Natural killer cell (primary cell): ENCODE results near the gene CABP7. TPM values are rescaled to one million over a fixed set of nuclear protein-coding genes. Genes with fewer than 3 reads are reported as not detected.

Experiments
- ATAC-seq, 3 donors: fragments of 150-1000 bp in 2 of 3; fragments of 200-7000 bp in 1 of 3; cut with Tn5 transposase; 1 replicate in 1 of 3; 2 replicates in 2 of 3; pipeline ENCODE4 v1.10.0; 2021; ENCODE audit warnings: mild to moderate bottlenecking in 2 of 3, moderate library complexity in 2 of 3
- DNase-seq, 2 donors: peaks; one replicate each; pipeline versions ENCODE4 v3.0.0 to v3.0.0-alpha.2; 2013 to 2021; ENCODE audit warnings: mixed read lengths in 1 of 2
- H3K27ac ChIP-seq: one replicate; pipeline ENCODE4 v1.5.1; 2013; ENCODE audit warnings: mild to moderate bottlenecking, low read length
- H3K27me3 ChIP-seq: one replicate; pipeline ENCODE4 v1.6.1; 2013; ENCODE audit warnings: low read length; ENCODE audit not compliant: control insufficient read depth, insufficient read depth
- H3K36me3 ChIP-seq: one replicate; pipeline ENCODE4 v1.6.1; 2013; ENCODE audit warnings: low read length; ENCODE audit not compliant: control insufficient read depth, insufficient read depth
- H3K4me1 ChIP-seq: one replicate; pipeline ENCODE4 v1.6.1; 2013; ENCODE audit warnings: low read length; ENCODE audit not compliant: control insufficient read depth, insufficient read depth
- H3K4me3 ChIP-seq: one replicate; pipeline ENCODE4 v1.5.1; 2013; ENCODE audit warnings: low read length
- H3K9me3 ChIP-seq: one replicate; pipeline ENCODE4 v1.6.1; 2013; ENCODE audit warnings: low read length; ENCODE audit not compliant: control insufficient read depth, insufficient read depth
- H3K27ac Mint-ChIP-seq, 2 donors: one replicate each; pipeline ENCODE4 v1.8.0; 2022; ENCODE audit warnings: mild to moderate bottlenecking in 2 of 2, mixed read lengths in 2 of 2, moderate library complexity in 1 of 2
- H3K27me3 Mint-ChIP-seq, 2 donors: one replicate each; pipeline ENCODE4 v1.8.0; 2022; ENCODE audit warnings: low read depth in 2 of 2, mixed read lengths in 2 of 2
- H3K36me3 Mint-ChIP-seq: one replicate; pipeline ENCODE4 v1.8.0; 2022; ENCODE audit warnings: mixed read lengths
- H3K4me1 Mint-ChIP-seq, 2 donors: one replicate each; pipeline ENCODE4 v1.8.0; 2022; ENCODE audit warnings: mixed read lengths in 2 of 2
- H3K4me3 Mint-ChIP-seq: one replicate; pipeline ENCODE4 v1.8.0; 2022; ENCODE audit warnings: mild to moderate bottlenecking, moderate library complexity, mixed read lengths
- H3K9me3 Mint-ChIP-seq, 2 donors: one replicate each; pipeline ENCODE4 v1.8.0; 2022; ENCODE audit warnings: mixed read lengths in 2 of 2
- WGBS: methylation state at CpG from one replicate; pipeline ENCODE4 v1.1.7; 2013; ENCODE audit warnings: missing lambda C conversion rate; ENCODE audit not compliant: insufficient coverage; 5-methylcytosine and 5-hydroxymethylcytosine counted together
- intact Hi-C: fragments of 100-400 bp; cut with micrococcal nuclease; formaldehyde crosslinking; loops from one replicate; pipeline ENCODE4 v1.14.2; 2022
- total RNA-seq, 4 donors: library from RNA; stranded (reverse); fragments of 120-200 nt in 1 of 4; gene quantifications; one replicate each; pipeline versions ENCODE4 v1.2.3 to v1.2.4, GENCODE V29; 2013 to 2022
- TF ChIP-seq, protein P1 (sequence below): fragments of 200-600 bp; IDR thresholded peaks from one replicate; pipeline ENCODE4 v1.8.0; 2022; ENCODE audit warnings: antibody characterized with exemption

The CABP7 gene
- total RNA-seq, 3 donors from 2014 or later (not counting 1 experiment from before 2014, with no cell fraction given): 0.35 to 0.93 (median 0.54) TPM

DNA sequence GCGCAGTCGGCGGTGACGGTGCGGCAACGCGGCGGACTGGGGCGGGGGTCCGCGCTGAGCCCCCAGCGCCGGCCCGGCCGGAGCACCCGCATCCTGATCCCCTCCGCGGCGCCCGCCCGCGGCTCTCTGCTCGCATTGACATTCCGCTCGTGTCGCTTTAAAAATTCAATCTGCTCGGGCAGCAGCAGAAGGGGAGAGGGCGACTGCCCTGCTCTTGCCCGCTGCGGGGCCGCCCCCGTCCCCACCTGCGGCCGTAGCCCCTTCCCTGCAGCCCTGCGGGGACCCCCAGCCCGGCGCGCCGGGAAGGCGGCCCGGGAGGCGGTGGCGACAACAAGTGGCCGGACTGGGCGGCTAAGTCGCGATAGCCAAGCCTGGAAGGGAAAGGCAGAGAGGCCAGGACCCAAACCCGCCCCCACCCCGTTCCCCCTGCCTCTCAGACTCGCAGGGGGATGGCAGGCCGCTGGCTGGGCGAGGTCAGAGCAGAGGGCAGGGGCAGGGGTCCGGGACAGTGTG lies 1.1 kb downstream of the CABP7 start:
- Mint-ChIP-seq H3K36me3 (no peaks in the 10 kb centered on the region), H3K4me3 (no peak overlapping the region), H3K27ac (no peak overlapping the region), H3K4me1 (peaks cover 0 to 5% of the 10 kb centered on the region in 2 donors), H3K27me3 (peaks cover 22 to 33% of the 10 kb centered on the region in 2 donors), H3K9me3 (no peaks in the 10 kb centered on the region)
- DNase-seq (no peak), ATAC-seq (no peak)
- Histone ChIP-seq H3K27me3 (peaks cover 20% of the 10 kb centered on the region), H3K4me3 (no peak overlapping the region), H3K36me3 (no peaks in the 10 kb centered on the region), H3K27ac (no peak overlapping the region), H3K4me1 (peaks cover 3% of the 10 kb centered on the region), H3K9me3 (no peaks in the 10 kb centered on the region)
- TF ChIP-seq, protein P1, sequence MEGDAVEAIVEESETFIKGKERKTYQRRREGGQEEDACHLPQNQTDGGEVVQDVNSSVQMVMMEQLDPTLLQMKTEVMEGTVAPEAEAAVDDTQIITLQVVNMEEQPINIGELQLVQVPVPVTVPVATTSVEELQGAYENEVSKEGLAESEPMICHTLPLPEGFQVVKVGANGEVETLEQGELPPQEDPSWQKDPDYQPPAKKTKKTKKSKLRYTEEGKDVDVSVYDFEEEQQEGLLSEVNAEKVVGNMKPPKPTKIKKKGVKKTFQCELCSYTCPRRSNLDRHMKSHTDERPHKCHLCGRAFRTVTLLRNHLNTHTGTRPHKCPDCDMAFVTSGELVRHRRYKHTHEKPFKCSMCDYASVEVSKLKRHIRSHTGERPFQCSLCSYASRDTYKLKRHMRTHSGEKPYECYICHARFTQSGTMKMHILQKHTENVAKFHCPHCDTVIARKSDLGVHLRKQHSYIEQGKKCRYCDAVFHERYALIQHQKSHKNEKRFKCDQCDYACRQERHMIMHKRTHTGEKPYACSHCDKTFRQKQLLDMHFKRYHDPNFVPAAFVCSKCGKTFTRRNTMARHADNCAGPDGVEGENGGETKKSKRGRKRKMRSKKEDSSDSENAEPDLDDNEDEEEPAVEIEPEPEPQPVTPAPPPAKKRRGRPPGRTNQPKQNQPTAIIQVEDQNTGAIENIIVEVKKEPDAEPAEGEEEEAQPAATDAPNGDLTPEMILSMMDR: no peak
- intact Hi-C loops: no loop called here
- WGBS: 9% methylated on average over 53 of the region's 53 CpGs

DNA sequence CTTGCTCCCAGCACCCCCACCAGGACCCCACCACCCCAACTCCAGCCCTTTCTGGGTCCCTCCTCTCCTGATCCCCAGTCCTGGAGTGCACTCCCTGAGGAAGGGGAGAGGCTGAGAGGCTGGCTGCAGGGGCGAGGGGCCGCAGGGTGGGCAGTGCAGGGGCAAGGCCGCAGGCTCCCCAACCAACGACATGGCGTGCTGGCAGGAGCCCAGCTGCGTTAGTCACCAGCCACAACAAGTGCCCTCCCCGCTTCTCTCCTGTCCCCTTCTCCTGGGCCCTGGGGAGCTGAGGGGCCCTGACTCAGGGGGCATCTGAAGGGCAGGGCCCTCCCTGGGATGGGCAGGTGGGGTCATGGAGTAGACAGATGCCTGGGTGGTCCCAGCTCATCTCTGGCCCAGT lies 2.3 kb downstream of the CABP7 start:
- Mint-ChIP-seq H3K4me3 (no peak overlapping the region), H3K4me1 (peaks cover 0 to 5% of the 10 kb centered on the region in 2 donors), H3K36me3 (no peaks in the 10 kb centered on the region), H3K27me3 (peaks cover 17 to 25% of the 10 kb centered on the region in 2 donors), H3K9me3 (no peaks in the 10 kb centered on the region), H3K27ac (no peak overlapping the region)
- intact Hi-C loops: no loop called here
- 92% methylated on average over 7 of the region's 7 CpGs for WGBS
- Histone ChIP-seq H3K27me3 (peaks cover 20% of the 10 kb centered on the region), H3K4me3 (no peak overlapping the region), H3K4me1 (peaks cover 3% of the 10 kb centered on the region), H3K9me3 (no peaks in the 10 kb centered on the region), H3K27ac (no peak overlapping the region), H3K36me3 (no peaks in the 10 kb centered on the region)
- TF ChIP-seq, protein P1: no peak
- no peak for DNase-seq
- no peak for ATAC-seq

DNA sequence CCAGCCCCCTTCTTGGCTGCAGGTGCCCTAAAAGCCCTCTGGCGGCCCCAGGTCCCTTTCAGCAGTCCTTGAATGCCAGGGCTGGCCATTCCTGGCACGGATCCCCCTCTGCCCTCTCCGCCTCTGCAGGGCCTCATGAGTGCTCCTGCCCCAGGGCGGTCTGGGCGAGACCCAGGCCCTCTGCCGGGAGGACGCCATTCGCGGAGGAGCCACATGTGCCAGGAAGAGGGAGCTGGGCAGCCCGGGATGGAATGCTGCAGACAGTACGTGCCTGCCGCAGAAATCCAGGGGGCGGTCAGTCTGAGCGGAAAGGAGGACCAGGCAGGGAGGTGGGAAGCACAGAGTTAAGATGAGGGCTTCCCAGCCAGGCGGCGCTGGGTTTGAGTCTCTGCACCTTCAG lies 2.8 kb downstream of the CABP7 start:
- Histone ChIP-seq H3K4me1 (peaks cover 3% of the 10 kb centered on the region), H3K27ac (no peak overlapping the region), H3K27me3 (peaks cover 20% of the 10 kb centered on the region), H3K36me3 (no peaks in the 10 kb centered on the region), H3K4me3 (no peak overlapping the region), H3K9me3 (no peaks in the 10 kb centered on the region)
- no peak for ATAC-seq
- Mint-ChIP-seq H3K4me3 (no peak overlapping the region), H3K27ac (no peak overlapping the region), H3K27me3 (peaks cover 15 to 25% of the 10 kb centered on the region in 2 donors), H3K9me3 (no peaks in the 10 kb centered on the region), H3K4me1 (peaks cover 0 to 5% of the 10 kb centered on the region in 2 donors), H3K36me3 (no peaks in the 10 kb centered on the region)
- no peak for DNase-seq
- TF ChIP-seq, protein P1: no peak
- WGBS: 88% methylated on average over 16 of the region's 16 CpGs
- intact Hi-C loops: no loop called here

DNA sequence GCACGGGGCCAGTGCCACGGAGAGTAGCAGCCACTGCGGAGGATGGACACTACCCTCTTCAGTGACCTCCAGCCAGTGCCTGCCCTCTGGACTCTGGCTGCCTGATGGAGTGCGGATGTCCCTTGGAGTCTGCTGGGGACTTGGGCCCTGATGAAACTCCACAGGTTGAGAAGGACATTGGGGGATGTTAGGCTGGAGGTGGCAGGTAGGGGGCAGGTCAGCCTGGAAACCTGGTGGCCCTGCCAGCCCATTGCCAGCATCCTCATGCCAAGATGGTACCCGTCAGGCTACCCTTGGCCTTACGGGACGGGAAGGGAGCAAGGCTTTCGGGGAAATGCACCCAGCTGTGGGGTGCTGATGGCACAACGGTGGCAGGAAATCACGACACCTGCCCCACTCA lies 4.0 kb downstream of the CABP7 start:
- Histone ChIP-seq H3K27ac (no peak overlapping the region), H3K4me1 (peaks cover 3% of the 10 kb centered on the region), H3K4me3 (no peak overlapping the region), H3K27me3 (peaks cover 11% of the 10 kb centered on the region), H3K9me3 (no peaks in the 10 kb centered on the region), H3K36me3 (no peaks in the 10 kb centered on the region)
- WGBS: 86% methylated on average over 10 of the region's 10 CpGs
- DNase-seq (no peak), ATAC-seq (no peak)
- Mint-ChIP-seq H3K36me3 (no peaks in the 10 kb centered on the region), H3K4me3 (no peak overlapping the region), H3K4me1 (peaks cover 0 to 5% of the 10 kb centered on the region in 2 donors), H3K27me3 (peaks cover 6 to 18% of the 10 kb centered on the region in 2 donors), H3K27ac (no peak overlapping the region), H3K9me3 (no peaks in the 10 kb centered on the region)
- intact Hi-C loops: no loop called here
- TF ChIP-seq, protein P1: no peak
